NB4 (cell line): Measurements from ENCODE around the gene MRPL34.

ENCODE experiments used
- DNase-seq: peaks from one replicate; pipeline ENCODE4 v3.0.0; 2010; ENCODE audit warnings: low read depth
- H3K4me3 ChIP-seq: one replicate; pipeline ENCODE4 v1.5.1; 2011; ENCODE audit warnings: mild to moderate bottlenecking, low read depth, low read length, moderate library complexity
- MAX ChIP-seq: IDR thresholded peaks from 2 replicates; pipeline ENCODE4 v1.6.1; 2011; ENCODE audit warnings: low read depth, low read length
- MYC ChIP-seq: IDR thresholded peaks from 2 replicates; pipeline ENCODE4 v1.6.1; 2011; ENCODE audit warnings: low read depth, low read length
- POLR2A ChIP-seq: IDR thresholded peaks from 2 replicates; pipeline ENCODE4 v1.6.1; 2011; ENCODE audit warnings: mild to moderate bottlenecking; ENCODE audit not compliant: insufficient read length; ENCODE audit errors: extremely low read depth
- TF ChIP-seq, protein P1 (sequence below): IDR thresholded peaks from one replicate; pipeline ENCODE4 v1.5.1; 2012; ENCODE audit warnings: low read depth, low read length

Gene MRPL34

DNA sequence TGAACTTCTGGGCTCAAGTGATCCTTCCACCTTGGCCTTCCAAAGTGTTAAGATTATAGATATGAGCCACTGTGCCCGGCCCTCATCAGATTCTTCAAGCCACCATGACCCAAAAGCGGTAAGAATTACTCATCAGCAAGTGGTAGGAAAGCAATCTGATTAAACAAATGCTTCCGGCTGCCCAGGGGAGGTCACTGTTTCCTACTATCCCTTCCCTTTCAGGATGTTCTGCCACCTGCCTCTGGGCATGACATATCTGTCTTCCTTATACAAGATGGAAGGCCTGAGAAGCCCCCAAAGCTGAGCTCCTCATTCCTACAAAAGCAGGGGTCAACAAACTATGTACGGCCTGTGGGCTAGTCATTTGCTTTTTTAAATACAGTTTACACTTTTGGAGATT is 9.4 kb upstream of the MRPL34 start:
- H3K4me3 ChIP-seq = no peak overlapping the region
- TF ChIP-seq POLR2A (no peak), MYC (no peak), MAX (no peak)
- TF ChIP-seq, protein P1, sequence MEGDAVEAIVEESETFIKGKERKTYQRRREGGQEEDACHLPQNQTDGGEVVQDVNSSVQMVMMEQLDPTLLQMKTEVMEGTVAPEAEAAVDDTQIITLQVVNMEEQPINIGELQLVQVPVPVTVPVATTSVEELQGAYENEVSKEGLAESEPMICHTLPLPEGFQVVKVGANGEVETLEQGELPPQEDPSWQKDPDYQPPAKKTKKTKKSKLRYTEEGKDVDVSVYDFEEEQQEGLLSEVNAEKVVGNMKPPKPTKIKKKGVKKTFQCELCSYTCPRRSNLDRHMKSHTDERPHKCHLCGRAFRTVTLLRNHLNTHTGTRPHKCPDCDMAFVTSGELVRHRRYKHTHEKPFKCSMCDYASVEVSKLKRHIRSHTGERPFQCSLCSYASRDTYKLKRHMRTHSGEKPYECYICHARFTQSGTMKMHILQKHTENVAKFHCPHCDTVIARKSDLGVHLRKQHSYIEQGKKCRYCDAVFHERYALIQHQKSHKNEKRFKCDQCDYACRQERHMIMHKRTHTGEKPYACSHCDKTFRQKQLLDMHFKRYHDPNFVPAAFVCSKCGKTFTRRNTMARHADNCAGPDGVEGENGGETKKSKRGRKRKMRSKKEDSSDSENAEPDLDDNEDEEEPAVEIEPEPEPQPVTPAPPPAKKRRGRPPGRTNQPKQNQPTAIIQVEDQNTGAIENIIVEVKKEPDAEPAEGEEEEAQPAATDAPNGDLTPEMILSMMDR = no peak
- DNase-seq = peak; percentile 43

DNA sequence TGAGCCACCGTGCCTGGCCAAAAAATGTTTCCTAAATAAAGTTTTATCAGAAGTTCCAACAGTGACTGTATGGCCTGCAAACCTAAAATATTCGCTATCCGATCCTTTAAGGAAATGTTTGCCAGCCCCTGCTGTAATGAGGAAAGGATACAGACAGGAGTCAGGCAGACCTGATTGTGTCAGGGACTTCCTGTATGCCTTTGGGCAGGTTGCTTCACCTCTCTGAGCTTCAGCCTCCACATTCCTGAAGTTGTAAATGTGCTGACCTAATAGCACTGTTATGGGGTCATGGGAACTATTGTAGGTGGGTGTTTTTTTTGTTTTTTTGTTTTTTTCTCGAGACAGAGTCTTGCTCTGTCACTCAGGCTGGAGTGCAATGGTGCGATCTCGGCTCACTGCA is 8.7 kb upstream of the MRPL34 start:
- TF ChIP-seq MAX (no peak), POLR2A (no peak), MYC (no peak)
- TF ChIP-seq, protein P1 = no peak
- no peak overlapping the region for H3K4me3 ChIP-seq
- no peak for DNase-seq

GRCh38 chr19:17300992-17301619 is 4.6 kb upstream of the MRPL34 start:
- TF ChIP-seq POLR2A = no peak
- TF ChIP-seq MYC = no peak
- TF ChIP-seq, protein P1 = no peak
- TF ChIP-seq MAX = no peak
- DNase-seq = no peak
- no peak overlapping the region for H3K4me3 ChIP-seq

GRCh38 chr19:17302391-17303166 is 3.1 kb upstream of the MRPL34 start:
- TF ChIP-seq, protein P1 = no peak
- TF ChIP-seq POLR2A = no peak
- TF ChIP-seq MAX = no peak
- no peak for TF ChIP-seq MYC
- no peak overlapping the region for H3K4me3 ChIP-seq
- peak; percentile 68 for DNase-seq

DNA sequence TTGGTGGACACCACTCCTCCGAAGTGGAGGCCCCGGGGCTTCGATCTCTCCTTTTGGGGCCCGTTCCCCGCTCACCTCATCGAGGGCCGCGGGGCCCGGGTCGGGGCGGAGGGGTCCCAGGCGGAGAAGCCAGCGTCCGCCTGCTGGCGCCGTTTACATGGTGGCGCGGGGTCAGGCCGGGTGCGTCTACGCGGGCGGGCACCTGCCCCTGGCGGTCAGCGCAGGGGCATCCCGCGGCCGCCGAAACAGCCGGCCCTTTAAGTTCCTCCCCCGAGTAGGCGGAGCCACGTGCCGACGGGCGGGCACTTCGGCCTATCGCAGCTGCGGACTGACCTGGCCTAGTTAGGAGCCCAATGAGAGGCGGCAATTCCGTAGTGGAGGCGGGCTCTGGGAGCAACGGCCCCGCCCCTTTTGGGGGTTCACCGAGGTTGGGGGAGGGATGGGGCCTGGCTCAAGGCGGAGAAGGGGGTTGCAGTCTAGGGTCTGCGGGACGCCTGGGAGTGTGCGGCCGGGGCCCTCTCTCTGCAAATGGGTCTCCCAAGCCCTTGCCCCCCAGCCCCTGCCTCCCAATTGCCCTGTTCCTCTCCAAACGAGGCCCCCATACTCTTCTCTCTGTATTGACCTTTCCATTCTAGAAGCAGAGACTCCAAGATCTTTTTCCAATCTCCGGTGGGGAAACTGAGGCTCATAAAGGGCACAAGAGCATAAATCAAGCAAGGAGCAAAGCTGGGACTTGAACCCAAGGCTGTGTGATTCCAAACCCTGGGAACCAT is 2.3 kb upstream of the MRPL34 start, which contains the start of gene ABHD8:
ABHD8 (minus strand) TSS at position 259 of the 773 bp plus-strand sequence. CDS start 1,809 bp downstream, outside the sequence.
- peak; percentile 80 for DNase-seq
- H3K4me3 ChIP-seq = no peak within 1 kb of the TSS
- TF ChIP-seq, protein P1 = no peak
- no peak for TF ChIP-seq POLR2A
